OCI-LY3 (cell line): ENCODE data around the gene EMSY.
"Not testable (repeated sequence)": the region's sequence is repeated elsewhere in the genome, so short reads cannot be mapped to it uniquely, and the experiment has no call there.

Experiments
- H2AFZ ChIP-seq: fragments of 200-600, 300-600 bp; shearing (Covaris generic); 2 replicates; pipeline ENCODE4 v1.6.0; 2014; ENCODE audit warnings: antibody characterized with exemption, low read depth, low read length
- H3K27ac ChIP-seq: fragments of 200-600, 300-600 bp; sonication (generic); 2 replicates; pipeline ENCODE4 v1.5.1; 2014; ENCODE audit warnings: mild to moderate bottlenecking, low read length, moderate library complexity, mixed read lengths
- H3K27me3 ChIP-seq: fragments of 200-600, 300-600 bp; sonication (generic); 2 replicates; pipeline ENCODE4 v1.6.1; 2014; ENCODE audit warnings: low read depth, low read length, mixed read lengths
- H3K36me3 ChIP-seq: fragments of 200-600, 300-600 bp; sonication (generic); replicated peaks from 2 replicates; pipeline ENCODE3; 2014; ENCODE audit warnings: low read depth, low read length, mixed read lengths
- H3K4me1 ChIP-seq: fragments of 300-600, 200-600 bp; sonication (generic); 2 replicates; pipeline ENCODE4 v1.6.1; 2014; ENCODE audit warnings: low read length, mixed read lengths
- H3K4me2 ChIP-seq: fragments of 200-600, 300-600 bp; sonication (generic); 2 replicates; pipeline ENCODE4 v1.6.1; 2014; ENCODE audit warnings: low read length, mixed read lengths
- H3K4me3 ChIP-seq: fragments of 300-600, 200-600 bp; sonication (generic); 2 replicates; pipeline ENCODE4 v1.5.1; 2014; ENCODE audit warnings: antibody characterized with exemption, mild to moderate bottlenecking, low read length, moderate library complexity
- H3K79me2 ChIP-seq: fragments of 300-600, 200-600 bp; shearing (Covaris generic); 2 replicates; pipeline ENCODE4 v1.6.1; 2014; ENCODE audit warnings: mild to moderate bottlenecking, low read length, mixed read lengths
- H3K9ac ChIP-seq: fragments of 300-600, 200-600 bp; shearing (Covaris generic); 2 replicates; pipeline ENCODE4 v1.6.0; 2014; ENCODE audit warnings: mild to moderate bottlenecking, low read length, moderate library complexity
- H3K9me3 ChIP-seq: fragments of 200-600, 300-600 bp; shearing (Covaris generic); 2 replicates; pipeline ENCODE4 v1.6.1; 2014; ENCODE audit warnings: low read length, mixed read lengths; ENCODE audit not compliant: insufficient read depth
- H4K20me1 ChIP-seq: fragments of 200-600, 300-600 bp; sonication (generic); 2 replicates; pipeline ENCODE4 v1.6.1; 2016; ENCODE audit warnings: low read length, mixed read lengths; ENCODE audit not compliant: insufficient read depth
- EZH2phosphoT487 ChIP-seq: fragments of 200-600 bp; shearing (Covaris generic); IDR thresholded peaks from 2 replicates; pipeline ENCODE4 v1.6.1; 2018; ENCODE audit warnings: antibody characterized with exemption, mixed run types, low read depth
- TF ChIP-seq, protein P1 (sequence below): fragments of 200-600, 300-600 bp; sonication (generic); IDR thresholded peaks from 2 replicates; pipeline ENCODE4 v1.5.1; 2014; ENCODE audit warnings: antibody characterized with exemption, low read length, low read depth

EMSY gene

GRCh38 chr11:76591416-76591815, 146.6 kb downstream of the EMSY start:
- TF ChIP-seq, protein P1, sequence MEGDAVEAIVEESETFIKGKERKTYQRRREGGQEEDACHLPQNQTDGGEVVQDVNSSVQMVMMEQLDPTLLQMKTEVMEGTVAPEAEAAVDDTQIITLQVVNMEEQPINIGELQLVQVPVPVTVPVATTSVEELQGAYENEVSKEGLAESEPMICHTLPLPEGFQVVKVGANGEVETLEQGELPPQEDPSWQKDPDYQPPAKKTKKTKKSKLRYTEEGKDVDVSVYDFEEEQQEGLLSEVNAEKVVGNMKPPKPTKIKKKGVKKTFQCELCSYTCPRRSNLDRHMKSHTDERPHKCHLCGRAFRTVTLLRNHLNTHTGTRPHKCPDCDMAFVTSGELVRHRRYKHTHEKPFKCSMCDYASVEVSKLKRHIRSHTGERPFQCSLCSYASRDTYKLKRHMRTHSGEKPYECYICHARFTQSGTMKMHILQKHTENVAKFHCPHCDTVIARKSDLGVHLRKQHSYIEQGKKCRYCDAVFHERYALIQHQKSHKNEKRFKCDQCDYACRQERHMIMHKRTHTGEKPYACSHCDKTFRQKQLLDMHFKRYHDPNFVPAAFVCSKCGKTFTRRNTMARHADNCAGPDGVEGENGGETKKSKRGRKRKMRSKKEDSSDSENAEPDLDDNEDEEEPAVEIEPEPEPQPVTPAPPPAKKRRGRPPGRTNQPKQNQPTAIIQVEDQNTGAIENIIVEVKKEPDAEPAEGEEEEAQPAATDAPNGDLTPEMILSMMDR: no peak
- no peak for TF ChIP-seq EZH2phosphoT487
- no peaks in the 10 kb centered on the region for H3K79me2 ChIP-seq
- H2AFZ ChIP-seq: no peak overlapping the region

GRCh38 chr11:76592025-76592914, 147.5 kb downstream of the EMSY start:
- Histone ChIP-seq H3K9me3 (no peaks in the 10 kb centered on the region), H2AFZ (no peak overlapping the region), H3K9ac (no peak overlapping the region), H4K20me1 (no peaks in the 10 kb centered on the region), H3K4me2 (no peak overlapping the region), H3K4me1 (peaks cover 10% of the 10 kb centered on the region), H3K4me3 (no peak overlapping the region), H3K27me3 (peaks cover 7% of the 10 kb centered on the region; the same call in 1 of the 2 replicates), H3K27ac (no peak overlapping the region), H3K36me3 (no peaks in the 10 kb centered on the region), H3K79me2 (no peaks in the 10 kb centered on the region)
- no peak for TF ChIP-seq EZH2phosphoT487
- TF ChIP-seq, protein P1: no peak

More at GRCh38 chr11:76591416-76591815, 146.6 kb downstream of the EMSY start:
- H3K27ac ChIP-seq: no peak overlapping the region
- H3K9ac ChIP-seq: no peak overlapping the region
- no peak overlapping the region for H3K4me3 ChIP-seq
- no peak overlapping the region for H3K4me2 ChIP-seq
- peaks cover 7% of the 10 kb centered on the region; the same call in 1 of the 2 replicates for H3K27me3 ChIP-seq
- H3K4me1 ChIP-seq: peaks cover 9% of the 10 kb centered on the region
- no peaks in the 10 kb centered on the region for H3K9me3 ChIP-seq
- no peaks in the 10 kb centered on the region for H3K36me3 ChIP-seq
- H4K20me1 ChIP-seq: no peaks in the 10 kb centered on the region

- H3K4me1 ChIP-seq: peaks cover 15% of the 10 kb centered on the region
- no peak overlapping the region for H3K27ac ChIP-seq
- H3K36me3 ChIP-seq: no peaks in the 10 kb centered on the region
- H3K79me2 ChIP-seq: no peaks in the 10 kb centered on the region
- H3K4me3 ChIP-seq: no peak overlapping the region
- H3K9me3 ChIP-seq: no peaks in the 10 kb centered on the region
- H3K27me3 ChIP-seq: peaks cover 7% of the 10 kb centered on the region; the same call in 1 of the 2 replicates
- H2AFZ ChIP-seq: no peak overlapping the region
- TF ChIP-seq, protein P1: no peak
- TF ChIP-seq EZH2phosphoT487: no peak
- H4K20me1 ChIP-seq: no peaks in the 10 kb centered on the region
- no peak overlapping the region for H3K4me2 ChIP-seq
- H3K9ac ChIP-seq: no peak overlapping the region
These were observed 148.1 kb downstream of the EMSY start for GRCh38 chr11:76592961-76593360.

DNA sequence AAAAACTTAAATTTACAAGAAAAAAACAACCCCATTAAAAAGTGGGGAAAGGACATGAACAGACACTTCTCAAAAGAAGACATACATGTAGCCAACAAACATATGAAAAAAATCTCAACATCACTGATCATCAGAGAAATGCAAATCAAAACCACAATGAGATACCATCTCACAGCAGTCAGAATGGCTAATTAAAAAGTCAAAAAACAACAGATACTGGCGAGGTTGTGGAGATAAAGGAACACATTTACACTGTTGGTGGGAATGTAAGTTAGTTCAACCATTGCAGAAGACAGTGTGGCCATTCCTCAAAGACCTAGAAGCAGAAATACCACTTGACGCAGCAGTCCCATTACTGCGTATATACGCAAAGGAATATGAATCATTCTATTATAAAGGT, 150.3 kb downstream of the EMSY start:
- H3K9ac ChIP-seq, H4K20me1 ChIP-seq, H3K27ac ChIP-seq, H3K4me3 ChIP-seq, H3K27me3 ChIP-seq, H2AFZ ChIP-seq, H3K4me2 ChIP-seq, H3K79me2 ChIP-seq, H3K36me3 ChIP-seq, H3K9me3 ChIP-seq: not testable (repeated sequence)
- peaks cover 20% of the 10 kb centered on the region for H3K4me1 ChIP-seq
